ENCODE data around the gene TTC8.

- TF ChIP-seq CTCF (IDR thresholded peaks at IDR 0.05) = no peak
- TF ChIP-seq POLR2AphosphoS5 (IDR thresholded peaks at IDR 0.05) = no peak
Observed at GRCh38 chr14:88837495-88837894, 13.0 kb downstream of the TTC8 start.

Measured in upper lobe of left lung (tissue), 4 donors.